Right lobe of liver (tissue), 6 donors: ENCODE data around the gene ASB2. TPM values are rescaled to one million over a fixed set of nuclear protein-coding genes. Genes with fewer than 3 reads are reported as not detected.

ENCODE experiments used
- ATAC-seq, 4 donors: fragments of 200-7000 bp; cut with Tn5 transposase; one replicate each; pipeline ENCODE4 v1.9.1; 2020; ENCODE audit warnings: mild to moderate bottlenecking in 4 of 4, moderate library complexity in 4 of 4
- DNase-seq, 3 donors: peaks; one replicate each; pipeline ENCODE4 v3.0.0-alpha.2; 2020
- H3K27ac ChIP-seq, 3 donors: fragments of 200-600 bp; one replicate each; pipeline ENCODE4 v1.8.0; 2022
- H3K27me3 ChIP-seq, 2 donors: fragments of 200-600 bp; one replicate each; pipeline ENCODE4 v1.8.0; 2022
- H3K36me3 ChIP-seq, 4 donors: fragments of 200-600 bp; sonication (generic) in 1 of 4; one replicate each; pipeline versions ENCODE4 v1.5.1 to v1.8.0; 2017 to 2022; ENCODE audit warnings: control low read depth in 1 of 4
- H3K4me1 ChIP-seq, 4 donors: fragments of 200-600 bp; sonication (generic) in 1 of 4; one replicate each; pipeline versions ENCODE4 v1.5.1 to v1.8.0; 2017 to 2022; ENCODE audit warnings: control low read depth in 1 of 4
- H3K4me3 ChIP-seq, 3 donors: fragments of 200-600 bp; one replicate each; pipeline ENCODE4 v1.8.0; 2022
- H3K9me3 ChIP-seq, 4 donors: fragments of 200-600 bp; sonication (generic) in 1 of 4; one replicate each; pipeline versions ENCODE4 v1.5.1 to v1.8.0; 2017 to 2022; ENCODE audit warnings: control low read depth in 1 of 4
- POLR2A ChIP-seq: fragments of 450-650 bp; IDR thresholded peaks from one replicate; pipeline ENCODE4 v1.6.1; 2017; ENCODE audit warnings: antibody characterized with exemption, mild to moderate bottlenecking
- WGBS: methylation state at CpG from one replicate; pipeline ENCODE4 v1.1.6; 2018; ENCODE audit warnings: low coverage, low lambda C conversion rate; ENCODE audit not compliant: insufficient coverage; ENCODE audit errors: missing lambda C conversion rate; 5-methylcytosine and 5-hydroxymethylcytosine counted together
- intact Hi-C, 2 donors: fragments of 100-400 bp; cut with DNase I; formaldehyde crosslinking; loops; one replicate each; pipeline versions ENCODE4 v1.11.2 to v1.14.1; 2022
- total RNA-seq, 6 experiments: library from RNA; depleted of rRNA in 2 of 6; stranded (reverse); fragments of >200 nt in 2 of 6; fragmentation: NEBNext Ultra II Directional in 3 of 6; extraction: Animal tissue kit (Norgen Biotek cat#: 25700) in 3 of 6; gene quantifications; one replicate each; pipeline versions ENCODE4 v1.1.0 to v1.2.4, GENCODE V29; 2016 to 2023
- TF ChIP-seq, protein P1 (sequence below), 4 donors: fragments of 200-600 bp in 3 of 4; fragments of 450-650 bp in 1 of 4; IDR thresholded peaks; one replicate each; pipeline versions ENCODE4 v1.5.1 to v1.8.0; 2016 to 2022; ENCODE audit warnings: antibody characterized with exemption in 4 of 4, mild to moderate bottlenecking in 2 of 4
- donor health status: DM: no; HTN: yes; CAD: no.
- donor health status: DM: no; HTN: no; CAD: no.
- donor health status: DM: no; HTN: no; CAD: no.
- donor health status: DM: no; HTN: yes; CAD: no.
- donor health status: DM: no; HTN: yes; CAD: no.

ASB2 gene
- total RNA-seq, 6 experiments from 2014 or later: 0.20 to 0.59 (median 0.28) TPM

DNA sequence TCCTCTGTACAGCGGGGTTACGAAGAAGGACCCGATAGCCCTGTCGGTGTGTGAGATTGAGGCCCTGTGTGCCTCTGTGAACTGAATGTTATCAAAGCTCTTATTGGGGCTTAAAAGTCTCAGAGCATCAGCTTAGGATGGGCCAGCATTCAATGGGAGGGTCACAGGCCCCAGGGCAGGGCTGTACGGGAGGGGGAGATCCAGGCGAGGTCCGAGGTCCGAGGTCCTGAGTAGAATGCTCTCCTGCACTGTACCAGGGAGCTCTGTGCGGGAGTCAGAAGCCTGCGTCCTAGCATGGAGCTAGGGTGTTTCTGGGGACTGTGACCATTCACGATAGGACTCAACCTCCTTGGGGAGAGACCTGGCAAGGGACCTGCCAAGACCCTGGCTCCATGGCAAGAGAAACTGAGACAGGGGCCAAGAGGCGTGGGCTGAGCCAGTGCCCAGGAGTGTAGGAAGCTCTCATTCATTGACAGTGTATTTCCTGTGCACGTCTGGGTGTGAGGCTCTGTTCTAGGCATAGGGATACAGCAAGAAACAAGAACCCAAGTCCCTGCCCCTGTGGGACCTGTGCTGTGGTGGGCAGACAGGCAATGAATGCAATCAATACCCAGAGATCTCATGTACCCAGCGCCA lies 61.2 kb downstream of the ASB2 start:
- ATAC-seq (no peak), DNase-seq (peak in 1 of 3 donors; percentile 30)
- no peak for TF ChIP-seq POLR2A
- TF ChIP-seq, protein P1, sequence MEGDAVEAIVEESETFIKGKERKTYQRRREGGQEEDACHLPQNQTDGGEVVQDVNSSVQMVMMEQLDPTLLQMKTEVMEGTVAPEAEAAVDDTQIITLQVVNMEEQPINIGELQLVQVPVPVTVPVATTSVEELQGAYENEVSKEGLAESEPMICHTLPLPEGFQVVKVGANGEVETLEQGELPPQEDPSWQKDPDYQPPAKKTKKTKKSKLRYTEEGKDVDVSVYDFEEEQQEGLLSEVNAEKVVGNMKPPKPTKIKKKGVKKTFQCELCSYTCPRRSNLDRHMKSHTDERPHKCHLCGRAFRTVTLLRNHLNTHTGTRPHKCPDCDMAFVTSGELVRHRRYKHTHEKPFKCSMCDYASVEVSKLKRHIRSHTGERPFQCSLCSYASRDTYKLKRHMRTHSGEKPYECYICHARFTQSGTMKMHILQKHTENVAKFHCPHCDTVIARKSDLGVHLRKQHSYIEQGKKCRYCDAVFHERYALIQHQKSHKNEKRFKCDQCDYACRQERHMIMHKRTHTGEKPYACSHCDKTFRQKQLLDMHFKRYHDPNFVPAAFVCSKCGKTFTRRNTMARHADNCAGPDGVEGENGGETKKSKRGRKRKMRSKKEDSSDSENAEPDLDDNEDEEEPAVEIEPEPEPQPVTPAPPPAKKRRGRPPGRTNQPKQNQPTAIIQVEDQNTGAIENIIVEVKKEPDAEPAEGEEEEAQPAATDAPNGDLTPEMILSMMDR (IDR thresholded peaks at IDR 0.05): no peak
- Histone ChIP-seq H3K9me3 (no peaks in the 10 kb centered on the region), H3K27me3 (no peaks in the 10 kb centered on the region), H3K27ac (no peak overlapping the region), H3K4me1 (no peaks in the 10 kb centered on the region), H3K4me3 (no peak overlapping the region), H3K36me3 (no peaks in the 10 kb centered on the region)
- 62% methylated on average over 6 of the region's 14 CpGs for WGBS
- intact Hi-C loops: no loop called here

DNA sequence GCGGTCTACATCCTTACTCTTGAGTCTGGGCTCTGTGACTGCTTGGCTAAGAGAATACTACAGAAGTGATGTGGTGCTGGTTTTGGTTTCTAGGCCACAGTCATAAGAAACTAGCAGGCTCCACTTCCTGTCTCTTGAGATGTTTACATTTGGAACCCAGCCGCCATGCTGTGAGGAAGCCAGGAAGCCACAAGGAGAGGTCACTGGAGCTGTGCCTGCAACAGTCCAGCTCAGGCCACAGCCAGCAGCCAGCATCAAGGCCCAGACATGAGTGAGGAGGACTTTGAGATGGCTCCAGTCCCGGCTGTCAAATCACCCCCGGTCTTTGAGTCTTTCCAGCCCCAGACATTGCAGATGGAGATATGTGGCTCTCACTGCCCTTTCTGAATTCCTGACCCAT lies 62.1 kb downstream of the ASB2 start:
- ATAC-seq (no peak), DNase-seq (peak in 1 of 3 donors; percentile 46)
- intact Hi-C loops: no loop called here
- WGBS: 79% methylated on average over 2 of the region's 4 CpGs
- no peaks in the 10 kb centered on the region for H3K36me3 ChIP-seq
- TF ChIP-seq, protein P1 (IDR thresholded peaks at IDR 0.05): no peak
- no peak for TF ChIP-seq POLR2A
- no peak overlapping the region for H3K27ac ChIP-seq
- no peak overlapping the region for H3K4me3 ChIP-seq
- H3K9me3 ChIP-seq: no peaks in the 10 kb centered on the region
- no peaks in the 10 kb centered on the region for H3K4me1 ChIP-seq
- H3K27me3 ChIP-seq: no peaks in the 10 kb centered on the region

DNA sequence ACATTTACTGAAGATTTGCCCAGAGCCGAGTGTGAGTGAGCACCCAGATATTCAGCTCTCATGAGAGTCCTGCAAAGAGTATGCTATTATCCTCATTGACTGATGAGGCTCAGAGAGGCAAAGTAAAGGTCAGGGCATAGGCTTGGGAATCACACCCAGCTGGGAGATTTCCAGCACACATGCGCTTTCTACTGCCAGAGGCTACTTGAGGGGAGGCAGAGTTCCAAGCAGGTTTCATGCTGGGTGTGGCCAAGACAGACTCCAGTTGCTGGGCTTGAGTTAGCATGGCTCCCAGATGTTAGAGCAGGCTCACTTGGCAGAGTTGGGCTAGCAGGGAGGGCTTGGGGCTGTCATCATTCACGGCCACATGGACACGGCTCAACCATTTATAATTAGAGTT lies 63.6 kb downstream of the ASB2 start:
- Histone ChIP-seq H3K27me3 (no peaks in the 10 kb centered on the region), H3K36me3 (no peaks in the 10 kb centered on the region), H3K4me3 (no peak overlapping the region), H3K27ac (no peak overlapping the region), H3K4me1 (no peaks in the 10 kb centered on the region), H3K9me3 (no peaks in the 10 kb centered on the region)
- intact Hi-C loops: no loop called here
- ATAC-seq (no peak), DNase-seq (peak in 1 of 3 donors; percentile 3)
- 82% methylated on average over 4 of the region's 4 CpGs for WGBS
- TF ChIP-seq, protein P1 (IDR thresholded peaks at IDR 0.05): no peak
- TF ChIP-seq POLR2A: no peak

DNA sequence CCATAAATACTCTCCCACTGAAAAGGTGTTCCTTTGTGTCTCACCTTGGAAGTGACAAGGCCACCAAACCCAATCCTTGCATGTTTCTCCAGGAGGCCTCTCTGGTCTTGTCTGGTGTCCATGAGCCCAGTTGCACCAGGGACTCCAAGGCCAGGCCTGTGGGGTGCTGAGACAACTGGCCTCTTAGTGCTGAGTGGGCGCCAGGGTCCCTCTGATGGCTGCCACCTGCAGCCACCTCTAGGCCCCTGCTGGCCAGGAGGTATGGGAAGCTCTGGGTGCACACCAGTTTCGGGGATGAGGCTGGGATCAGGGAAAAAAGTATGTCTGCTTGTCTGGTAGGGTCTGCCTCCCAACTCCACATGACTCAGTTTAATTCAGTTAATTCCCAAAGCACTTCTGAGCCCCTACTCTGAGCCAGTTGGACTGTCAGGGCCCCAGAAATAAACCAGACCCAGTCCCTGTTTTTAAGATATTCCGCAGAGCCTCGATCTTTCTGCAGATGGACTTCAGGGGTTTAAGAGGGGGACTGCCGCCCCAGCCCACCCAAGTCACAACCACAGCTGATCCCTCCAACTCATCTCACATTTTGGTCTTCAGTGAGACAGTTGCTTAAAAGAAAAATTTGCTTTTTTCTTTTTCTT lies 64.3 kb downstream of the ASB2 start:
- Histone ChIP-seq H3K36me3 (no peaks in the 10 kb centered on the region), H3K9me3 (no peaks in the 10 kb centered on the region), H3K4me1 (no peaks in the 10 kb centered on the region), H3K27ac (no peak overlapping the region), H3K27me3 (no peaks in the 10 kb centered on the region), H3K4me3 (no peak overlapping the region)
- ATAC-seq (no peak), DNase-seq (peak in 1 of 3 donors; percentile 43)
- TF ChIP-seq POLR2A: no peak
- TF ChIP-seq, protein P1 (IDR thresholded peaks at IDR 0.05): no peak
- 56% methylated on average over 1 of the region's 5 CpGs for WGBS
- intact Hi-C loops: no loop called here
